ENCODE data around the gene UBE3D.
A peak's percentile ranks its signal among the peaks of the same experiment; 100 is the strongest.

Gene UBE3D

GRCh38 chr6:83071023-83071422 is 5.4 kb upstream of the UBE3D start:
- TF ChIP-seq CTCF (conservative IDR thresholded peaks at IDR 0.05) (no peak), ZFX (IDR thresholded peaks at IDR 0.05) (no peak)
- peak overlapping the region; percentile 82 for H3K27ac ChIP-seq

GRCh38 chr6:83069633-83070032 is 4.0 kb upstream of the UBE3D start:
- no peak overlapping the region for H3K27ac ChIP-seq
- TF ChIP-seq ZFX (IDR thresholded peaks at IDR 0.05) (no peak), CTCF (conservative IDR thresholded peaks at IDR 0.05) (no peak)

GRCh38 chr6:83068616-83069015 is 3.0 kb upstream of the UBE3D start:
- TF ChIP-seq ZFX (IDR thresholded peaks at IDR 0.05) = no peak
- no peak for TF ChIP-seq CTCF (conservative IDR thresholded peaks at IDR 0.05)
- H3K27ac ChIP-seq = no peak overlapping the region

GRCh38 chr6:83067448-83068439 is 2.1 kb upstream of the UBE3D start, which contains the start of gene DOP1A:
Gene DOP1A (plus strand): TSS chr6:83067671. CDS start chr6:83096978, 29,307 bp downstream.
- peak within 1 kb of the TSS; percentile 77 for H3K27ac ChIP-seq

GRCh38 chr6:83062225-83062624 is 3.4 kb downstream of the UBE3D start:
- TF ChIP-seq ZFX (IDR thresholded peaks at IDR 0.05) = no peak
- no peak for TF ChIP-seq CTCF (conservative IDR thresholded peaks at IDR 0.05)
- H3K27ac ChIP-seq = no peak overlapping the region

More at GRCh38 chr6:83067448-83068439, 2.1 kb upstream of the UBE3D start, which contains the start of gene DOP1A:
- peak; percentile 87 for TF ChIP-seq ZFX (IDR thresholded peaks at IDR 0.05)
- peak; percentile 93 for TF ChIP-seq CTCF (conservative IDR thresholded peaks at IDR 0.05)

- no peak overlapping the region for H3K27ac ChIP-seq
- TF ChIP-seq CTCF (conservative IDR thresholded peaks at IDR 0.05) = no peak
- no peak for TF ChIP-seq ZFX (IDR thresholded peaks at IDR 0.05)
Measured at GRCh38 chr6:83061190-83061589, 4.5 kb downstream of the UBE3D start.

- TF ChIP-seq ZFX (IDR thresholded peaks at IDR 0.05) (no peak), CTCF (conservative IDR thresholded peaks at IDR 0.05) (peak; percentile 83)
- no peak overlapping the region for H3K27ac ChIP-seq
Measured at GRCh38 chr6:83057705-83058321, 7.8 kb downstream of the UBE3D start.
